Esophagus (tissue), 2 donors: ENCODE measurements around the gene TECR. TPM values are rescaled to one million over a fixed set of nuclear protein-coding genes. Genes with fewer than 3 reads are reported as not detected.
A peak's percentile ranks its signal among the peaks of the same experiment; 100 is the strongest.
"Not testable (repeated sequence)": the region's sequence is repeated elsewhere in the genome, so short reads cannot be mapped to it uniquely, and the experiment has no call there.

Experiments
- H3K27ac ChIP-seq, 2 donors: one replicate each; pipeline ENCODE4 v1.5.1; 2013; ENCODE audit warnings: low read depth in 2 of 2, mild to moderate bottlenecking in 2 of 2, inconsistent platforms in 1 of 2, low read length in 1 of 2, moderate library complexity in 1 of 2
- H3K27me3 ChIP-seq, 2 donors: one replicate each; pipeline ENCODE4 v1.6.1; 2013; ENCODE audit warnings: low read length in 2 of 2, control low read depth in 1 of 2, mild to moderate bottlenecking in 1 of 2; ENCODE audit not compliant: insufficient read depth in 2 of 2, control insufficient read depth in 1 of 2
- H3K36me3 ChIP-seq, 2 donors: one replicate each; pipeline ENCODE4 v1.6.1; 2013; ENCODE audit warnings: low read length in 1 of 2; ENCODE audit not compliant: control insufficient read depth in 2 of 2, insufficient read depth in 2 of 2
- H3K4me1 ChIP-seq, 2 donors: one replicate each; pipeline ENCODE4 v1.6.1; 2013; ENCODE audit warnings: low read length in 1 of 2; ENCODE audit not compliant: control insufficient read depth in 2 of 2, insufficient read depth in 2 of 2
- H3K4me3 ChIP-seq, 2 donors: one replicate each; pipeline ENCODE4 v1.5.1; 2013; ENCODE audit warnings: low read length in 2 of 2, mild to moderate bottlenecking in 2 of 2, low read depth in 1 of 2, moderate library complexity in 1 of 2
- H3K9me3 ChIP-seq, 2 donors: one replicate each; pipeline ENCODE4 v1.6.1; 2013; ENCODE audit warnings: mild to moderate bottlenecking in 2 of 2, low read depth in 1 of 2, low read length in 1 of 2, moderate library complexity in 1 of 2; ENCODE audit not compliant: control insufficient read depth in 2 of 2, insufficient read depth in 1 of 2
- WGBS, 2 donors: extraction: QIAGEN DNeasy Blood & Tissue Kit; methylation state at CpG; one replicate each; pipeline ENCODE4 v1.1.7; 2013; 5-methylcytosine and 5-hydroxymethylcytosine counted together
- polyA plus RNA-seq, 2 donors: library from polyadenylated mRNA; stranded (reverse); fragments of 200-250 nt; gene quantifications; one replicate each; pipeline ENCODE4 v1.2.3, GENCODE V29; 2013
- donor health status: healthy with polysubstance abuse.
- donor health status: Bipolar disorder and iron deficiency.

Gene TECR
- polyA plus RNA-seq, 2 donors: 362 to 444 TPM

GRCh38 chr19:14530506-14530905 lies 1.1 kb downstream of the TECR start:
- no peaks in the 10 kb centered on the region for H3K9me3 ChIP-seq
- peak overlapping the region in 1 of 2 donors; percentile 96 for H3K4me3 ChIP-seq
- no peaks in the 10 kb centered on the region for H3K27me3 ChIP-seq
- no peak overlapping the region for H3K27ac ChIP-seq
- 57 to 59% methylated on average over 3 of the region's 3 CpGs for WGBS, 2 donors
- H3K36me3 ChIP-seq: peaks cover 0 to 6% of the 10 kb centered on the region in 2 donors
- peaks cover 0 to 4% of the 10 kb centered on the region in 2 donors for H3K4me1 ChIP-seq

GRCh38 chr19:14533450-14533849 lies 4.1 kb downstream of the TECR start:
- Histone ChIP-seq H3K27me3 (no peaks in the 10 kb centered on the region), H3K4me3 (no peak overlapping the region), H3K9me3 (no peaks in the 10 kb centered on the region), H3K36me3 (peaks cover 0 to 6% of the 10 kb centered on the region in 2 donors), H3K4me1 (peaks cover 0 to 9% of the 10 kb centered on the region in 2 donors), H3K27ac (no peak overlapping the region)
- 86% methylated on average over 5 of the region's 5 CpGs for WGBS, 2 donors

- Histone ChIP-seq H3K36me3 (peaks cover 3 to 14% of the 10 kb centered on the region in 2 donors), H3K9me3 (no peaks in the 10 kb centered on the region), H3K27ac (peak overlapping the region; percentile 89 to 92), H3K4me3 (no peak overlapping the region), H3K27me3 (no peaks in the 10 kb centered on the region), H3K4me1 (peaks cover 0 to 12% of the 10 kb centered on the region in 2 donors)
- WGBS, 2 donors: 22 to 26% methylated on average over 13 to 24 of the region's 24 CpGs
These were observed 7.7 kb downstream of the TECR start for GRCh38 chr19:14536926-14537692.

GRCh38 chr19:14540741-14541525 lies 11.5 kb downstream of the TECR start:
- Histone ChIP-seq H3K27me3 (no peaks in the 10 kb centered on the region), H3K4me3 (no peak overlapping the region), H3K27ac (peak overlapping the region; percentile 43 to 62), H3K36me3 (peaks cover 3 to 9% of the 10 kb centered on the region in 2 donors), H3K4me1 (peaks cover 0 to 23% of the 10 kb centered on the region in 2 donors), H3K9me3 (no peaks in the 10 kb centered on the region)
- 84 to 88% methylated on average over 19 of the region's 19 CpGs for WGBS, 2 donors

GRCh38 chr19:14541979-14542378 lies 12.6 kb downstream of the TECR start:
- not testable (repeated sequence) for H3K27me3 ChIP-seq, H3K4me3 ChIP-seq, H3K9me3 ChIP-seq, H3K36me3 ChIP-seq
- H3K27ac ChIP-seq: peak overlapping the region in 1 of 2 donors; percentile 37
- peaks cover 0 to 20% of the 10 kb centered on the region in 2 donors for H3K4me1 ChIP-seq
- WGBS, 2 donors: 75 to 83% methylated on average over 5 of the region's 5 CpGs

- Histone ChIP-seq H3K27ac (peak overlapping the region; percentile 79 to 93), H3K27me3 (no peaks in the 10 kb centered on the region), H3K36me3 (peaks cover 3 to 10% of the 10 kb centered on the region in 2 donors), H3K4me1 (peaks cover 0 to 20% of the 10 kb centered on the region in 2 donors), H3K4me3 (no peak overlapping the region), H3K9me3 (no peaks in the 10 kb centered on the region)
- WGBS, 2 donors: 29 to 45% methylated on average over 7 of the region's 7 CpGs
These were observed 13.4 kb downstream of the TECR start for GRCh38 chr19:14542711-14543328.

- no peaks in the 10 kb centered on the region for H3K27me3 ChIP-seq
- H3K4me1 ChIP-seq: peaks cover 0 to 16% of the 10 kb centered on the region in 2 donors
- peak overlapping the region; percentile 89 to 97 for H3K27ac ChIP-seq
- H3K4me3 ChIP-seq: no peak overlapping the region
- no peaks in the 10 kb centered on the region for H3K9me3 ChIP-seq
- H3K36me3 ChIP-seq: peaks cover 3 to 11% of the 10 kb centered on the region in 2 donors
- 75 to 84% methylated on average over 5 of the region's 5 CpGs for WGBS, 2 donors
These were observed 14.7 kb downstream of the TECR start for GRCh38 chr19:14544047-14544446.

- H3K9me3 ChIP-seq: no peaks in the 10 kb centered on the region
- H3K27me3 ChIP-seq: no peaks in the 10 kb centered on the region
- peaks cover 0 to 13% of the 10 kb centered on the region in 2 donors for H3K4me1 ChIP-seq
- peak overlapping the region in 1 of 2 donors; percentile 1 for H3K4me3 ChIP-seq
- peak overlapping the region; percentile 89 to 97 for H3K27ac ChIP-seq
- peaks cover 0 to 9% of the 10 kb centered on the region in 2 donors for H3K36me3 ChIP-seq
- WGBS, 2 donors: 38 to 44% methylated on average over 21 of the region's 21 CpGs
These were observed 15.8 kb downstream of the TECR start for GRCh38 chr19:14544977-14545715.

GRCh38 chr19:14545716-14546082 lies 16.3 kb downstream of the TECR start:
- peaks cover 0 to 9% of the 10 kb centered on the region in 2 donors for H3K36me3 ChIP-seq
- 60 to 61% methylated on average over 9 of the region's 9 CpGs for WGBS, 2 donors
- peaks cover 0 to 19% of the 10 kb centered on the region in 2 donors for H3K4me1 ChIP-seq
- H3K9me3 ChIP-seq: no peaks in the 10 kb centered on the region
- peak overlapping the region; percentile 89 to 97 for H3K27ac ChIP-seq
- peak overlapping the region in 1 of 2 donors; percentile 1 for H3K4me3 ChIP-seq
- H3K27me3 ChIP-seq: no peaks in the 10 kb centered on the region
